SU-DHL-6 (cell line): ENCODE measurements around the gene ZCRB1.

Experiments used
- EZH2phosphoT487 ChIP-seq: fragments of 200-600 bp; sonication (generic), shearing (Covaris generic); conservative IDR thresholded peaks from 2 replicates; pipeline ENCODE4 v1.6.1; 2018; ENCODE audit warnings: mild to moderate bottlenecking, antibody characterized with exemption, low read length, moderate library complexity, mixed read lengths
- TF ChIP-seq, protein P1 (sequence below): fragments of 200-600 bp; sonication (generic); IDR thresholded peaks from one replicate; pipeline ENCODE4 v1.5.1; 2017; ENCODE audit warnings: antibody characterized with exemption, mild to moderate bottlenecking, low read length, moderate library complexity; ENCODE audit not compliant: insufficient read depth, poor library complexity, severe bottlenecking

DNA sequence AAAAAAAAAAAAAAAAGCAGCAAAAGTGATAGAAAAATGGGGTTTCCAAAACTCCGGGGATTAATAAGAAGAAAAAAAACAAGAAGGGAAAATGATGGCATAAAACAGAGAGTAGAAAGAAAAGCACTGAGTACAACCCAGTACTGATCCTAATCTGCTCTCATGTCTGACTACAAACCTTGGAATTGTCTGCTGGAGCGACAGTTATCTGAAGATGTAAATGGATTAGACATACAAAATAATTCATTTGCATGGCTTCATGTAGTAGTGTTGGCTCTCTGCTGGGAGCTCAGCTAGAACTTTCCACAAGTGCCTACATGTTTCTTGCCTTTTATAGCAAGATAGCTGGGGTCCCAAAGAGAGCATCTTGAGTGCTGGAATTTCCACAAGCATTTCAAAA, 34.2 kb downstream of the ZCRB1 start:
- TF ChIP-seq, protein P1, sequence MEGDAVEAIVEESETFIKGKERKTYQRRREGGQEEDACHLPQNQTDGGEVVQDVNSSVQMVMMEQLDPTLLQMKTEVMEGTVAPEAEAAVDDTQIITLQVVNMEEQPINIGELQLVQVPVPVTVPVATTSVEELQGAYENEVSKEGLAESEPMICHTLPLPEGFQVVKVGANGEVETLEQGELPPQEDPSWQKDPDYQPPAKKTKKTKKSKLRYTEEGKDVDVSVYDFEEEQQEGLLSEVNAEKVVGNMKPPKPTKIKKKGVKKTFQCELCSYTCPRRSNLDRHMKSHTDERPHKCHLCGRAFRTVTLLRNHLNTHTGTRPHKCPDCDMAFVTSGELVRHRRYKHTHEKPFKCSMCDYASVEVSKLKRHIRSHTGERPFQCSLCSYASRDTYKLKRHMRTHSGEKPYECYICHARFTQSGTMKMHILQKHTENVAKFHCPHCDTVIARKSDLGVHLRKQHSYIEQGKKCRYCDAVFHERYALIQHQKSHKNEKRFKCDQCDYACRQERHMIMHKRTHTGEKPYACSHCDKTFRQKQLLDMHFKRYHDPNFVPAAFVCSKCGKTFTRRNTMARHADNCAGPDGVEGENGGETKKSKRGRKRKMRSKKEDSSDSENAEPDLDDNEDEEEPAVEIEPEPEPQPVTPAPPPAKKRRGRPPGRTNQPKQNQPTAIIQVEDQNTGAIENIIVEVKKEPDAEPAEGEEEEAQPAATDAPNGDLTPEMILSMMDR = no peak
- no peak for TF ChIP-seq EZH2phosphoT487
